PFSK-1 (cell line): Measurements from ENCODE around the gene ABI3BP.

Experiments
- FOXP2 ChIP-seq: optimal IDR thresholded peaks from 2 replicates; pipeline ENCODE3; 2011; ENCODE audit warnings: borderline replicate concordance, control low read depth, inconsistent platforms; ENCODE audit not compliant: insufficient read depth; ENCODE audit errors: extremely low read length, extremely low read depth
- POLR2AphosphoS5 ChIP-seq: IDR thresholded peaks from 2 replicates; pipeline ENCODE4 v1.6.1; 2012; ENCODE audit warnings: low read depth, mild to moderate bottlenecking, control low read depth, low read length, moderate library complexity
- SIN3A ChIP-seq: IDR thresholded peaks from 2 replicates; pipeline ENCODE4 v1.6.1; 2012; ENCODE audit warnings: mild to moderate bottlenecking, low read length, moderate library complexity, borderline replicate concordance; ENCODE audit not compliant: insufficient read depth
- TAF1 ChIP-seq: IDR thresholded peaks from 2 replicates; pipeline ENCODE4 v1.6.1; 2012; ENCODE audit warnings: low read length, control low read depth, borderline replicate concordance; ENCODE audit not compliant: insufficient read depth
- TF ChIP-seq, protein P1 (sequence below), 2 experiments: IDR thresholded peaks; 2 replicates each; pipeline versions ENCODE4 v1.6.1 to v1.8.0; 2011 to 2012; ENCODE audit warnings: low read depth in 2 of 2, low read length in 2 of 2, control low read depth in 1 of 2, inconsistent platforms in 1 of 2, mild to moderate bottlenecking in 1 of 2, moderate library complexity in 1 of 2; ENCODE audit not compliant: insufficient read depth in 1 of 2

ABI3BP gene

GRCh38 chr3:101036676-101037075 lies 43.5 kb upstream of the ABI3BP start:
- TF ChIP-seq SIN3A (no peak), TAF1 (no peak), POLR2AphosphoS5 (no peak), FOXP2 (no peak)
- TF ChIP-seq, protein P1, sequence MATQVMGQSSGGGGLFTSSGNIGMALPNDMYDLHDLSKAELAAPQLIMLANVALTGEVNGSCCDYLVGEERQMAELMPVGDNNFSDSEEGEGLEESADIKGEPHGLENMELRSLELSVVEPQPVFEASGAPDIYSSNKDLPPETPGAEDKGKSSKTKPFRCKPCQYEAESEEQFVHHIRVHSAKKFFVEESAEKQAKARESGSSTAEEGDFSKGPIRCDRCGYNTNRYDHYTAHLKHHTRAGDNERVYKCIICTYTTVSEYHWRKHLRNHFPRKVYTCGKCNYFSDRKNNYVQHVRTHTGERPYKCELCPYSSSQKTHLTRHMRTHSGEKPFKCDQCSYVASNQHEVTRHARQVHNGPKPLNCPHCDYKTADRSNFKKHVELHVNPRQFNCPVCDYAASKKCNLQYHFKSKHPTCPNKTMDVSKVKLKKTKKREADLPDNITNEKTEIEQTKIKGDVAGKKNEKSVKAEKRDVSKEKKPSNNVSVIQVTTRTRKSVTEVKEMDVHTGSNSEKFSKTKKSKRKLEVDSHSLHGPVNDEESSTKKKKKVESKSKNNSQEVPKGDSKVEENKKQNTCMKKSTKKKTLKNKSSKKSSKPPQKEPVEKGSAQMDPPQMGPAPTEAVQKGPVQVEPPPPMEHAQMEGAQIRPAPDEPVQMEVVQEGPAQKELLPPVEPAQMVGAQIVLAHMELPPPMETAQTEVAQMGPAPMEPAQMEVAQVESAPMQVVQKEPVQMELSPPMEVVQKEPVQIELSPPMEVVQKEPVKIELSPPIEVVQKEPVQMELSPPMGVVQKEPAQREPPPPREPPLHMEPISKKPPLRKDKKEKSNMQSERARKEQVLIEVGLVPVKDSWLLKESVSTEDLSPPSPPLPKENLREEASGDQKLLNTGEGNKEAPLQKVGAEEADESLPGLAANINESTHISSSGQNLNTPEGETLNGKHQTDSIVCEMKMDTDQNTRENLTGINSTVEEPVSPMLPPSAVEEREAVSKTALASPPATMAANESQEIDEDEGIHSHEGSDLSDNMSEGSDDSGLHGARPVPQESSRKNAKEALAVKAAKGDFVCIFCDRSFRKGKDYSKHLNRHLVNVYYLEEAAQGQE (IDR thresholded peaks at IDR 0.05; ENCODE audit: insufficient read depth in 1 of 2, low read depth in 2 of 2, low read length in 2 of 2) = no peak

GRCh38 chr3:101036213-101036618 lies 43.0 kb upstream of the ABI3BP start:
- TF ChIP-seq FOXP2 (no peak), TAF1 (no peak), POLR2AphosphoS5 (no peak), SIN3A (no peak)
- TF ChIP-seq, protein P1 (IDR thresholded peaks at IDR 0.05; ENCODE audit: insufficient read depth in 1 of 2, low read depth in 2 of 2, low read length in 2 of 2) = no peak

GRCh38 chr3:101027286-101027685 lies 34.1 kb upstream of the ABI3BP start:
- TF ChIP-seq TAF1 (no peak), SIN3A (no peak), FOXP2 (no peak), POLR2AphosphoS5 (no peak)
- TF ChIP-seq, protein P1 (IDR thresholded peaks at IDR 0.05; ENCODE audit: insufficient read depth in 1 of 2, low read depth in 2 of 2, low read length in 2 of 2) = no peak

DNA sequence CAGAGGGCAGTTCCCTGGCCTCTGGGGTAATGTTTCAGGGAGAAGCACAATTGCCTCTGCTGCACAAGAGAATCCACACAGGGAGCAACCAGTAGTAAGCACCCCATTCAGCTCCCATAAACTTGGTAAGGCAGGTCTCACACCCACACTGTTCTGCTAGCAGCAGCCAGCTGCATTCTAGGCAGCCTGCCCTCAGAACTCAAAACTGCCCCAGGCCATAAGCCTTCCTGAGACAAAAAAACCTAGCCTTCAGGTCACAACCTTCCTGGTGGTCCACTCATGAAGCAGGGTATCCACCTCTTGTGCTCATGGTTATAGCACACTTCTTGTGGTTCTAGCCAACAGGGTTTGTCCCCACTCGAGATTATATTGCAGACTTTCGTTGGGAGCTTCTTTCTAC lies 33.7 kb upstream of the ABI3BP start:
- TF ChIP-seq TAF1 (no peak), SIN3A (no peak), POLR2AphosphoS5 (no peak), FOXP2 (no peak)
- TF ChIP-seq, protein P1 (IDR thresholded peaks at IDR 0.05; ENCODE audit: insufficient read depth in 1 of 2, low read depth in 2 of 2, low read length in 2 of 2) = no peak

- no peak for TF ChIP-seq POLR2AphosphoS5
- no peak for TF ChIP-seq FOXP2
- TF ChIP-seq SIN3A = no peak
- TF ChIP-seq, protein P1 (IDR thresholded peaks at IDR 0.05; ENCODE audit: insufficient read depth in 1 of 2, low read depth in 2 of 2, low read length in 2 of 2) = no peak
- no peak for TF ChIP-seq TAF1
Observed at GRCh38 chr3:101026244-101026643, 33.0 kb upstream of the ABI3BP start.
